NCI-H2029 treated with DMSO at 0.1 percent for 48 hours (cell line): ENCODE data around the gene KRTAP10-3.

Experiments used
- DNase-seq: peaks from one replicate; lab custom pipeline; 2025; lab: John Stamatoyannopoulos, UW

KRTAP10-3 gene

GRCh38 chr21:44547656-44548331 is 10.8 kb downstream of the KRTAP10-3 start:
- no peak for DNase-seq

DNA sequence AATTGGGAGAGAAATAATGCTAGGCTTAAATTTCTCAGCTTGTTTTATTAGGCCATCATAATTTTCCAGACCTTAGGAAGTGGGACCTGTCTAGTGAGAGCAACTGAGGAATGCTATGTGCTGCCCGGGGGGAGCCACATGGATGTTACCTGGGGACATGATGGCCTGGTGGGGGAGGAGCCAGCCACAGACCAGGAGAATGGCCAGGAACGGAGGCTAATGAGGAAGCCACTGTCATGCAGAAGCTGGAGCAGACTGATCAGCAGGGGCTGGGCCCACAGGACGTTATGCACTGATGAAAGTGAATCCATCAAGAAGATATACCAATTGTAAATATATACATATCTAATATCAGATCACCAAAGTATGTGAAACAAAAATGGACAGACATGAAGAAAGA is 14.0 kb downstream of the KRTAP10-3 start:
- DNase-seq: no peak

DNA sequence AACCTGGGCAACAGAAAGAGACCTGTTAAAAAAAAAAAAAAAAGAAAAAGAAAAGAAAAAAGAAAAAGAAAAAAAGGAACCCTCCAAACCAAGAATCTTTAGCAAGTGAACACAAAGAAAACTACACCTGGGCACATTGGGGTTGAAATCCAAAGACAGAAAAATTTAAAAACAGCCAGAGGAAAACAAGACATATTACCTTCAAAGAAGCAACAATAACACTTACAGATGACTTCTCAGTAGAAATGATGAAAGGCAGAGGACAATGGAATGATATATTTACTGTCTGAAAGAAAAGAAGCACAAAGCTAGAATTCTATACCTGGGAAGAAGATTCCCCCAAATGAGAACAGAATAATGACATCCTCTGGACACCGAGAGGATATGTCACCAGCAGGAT is 15.9 kb downstream of the KRTAP10-3 start:
- DNase-seq: no peak

GRCh38 chr21:44540741-44541288 is 17.8 kb downstream of the KRTAP10-3 start:
- DNase-seq: no peak

DNA sequence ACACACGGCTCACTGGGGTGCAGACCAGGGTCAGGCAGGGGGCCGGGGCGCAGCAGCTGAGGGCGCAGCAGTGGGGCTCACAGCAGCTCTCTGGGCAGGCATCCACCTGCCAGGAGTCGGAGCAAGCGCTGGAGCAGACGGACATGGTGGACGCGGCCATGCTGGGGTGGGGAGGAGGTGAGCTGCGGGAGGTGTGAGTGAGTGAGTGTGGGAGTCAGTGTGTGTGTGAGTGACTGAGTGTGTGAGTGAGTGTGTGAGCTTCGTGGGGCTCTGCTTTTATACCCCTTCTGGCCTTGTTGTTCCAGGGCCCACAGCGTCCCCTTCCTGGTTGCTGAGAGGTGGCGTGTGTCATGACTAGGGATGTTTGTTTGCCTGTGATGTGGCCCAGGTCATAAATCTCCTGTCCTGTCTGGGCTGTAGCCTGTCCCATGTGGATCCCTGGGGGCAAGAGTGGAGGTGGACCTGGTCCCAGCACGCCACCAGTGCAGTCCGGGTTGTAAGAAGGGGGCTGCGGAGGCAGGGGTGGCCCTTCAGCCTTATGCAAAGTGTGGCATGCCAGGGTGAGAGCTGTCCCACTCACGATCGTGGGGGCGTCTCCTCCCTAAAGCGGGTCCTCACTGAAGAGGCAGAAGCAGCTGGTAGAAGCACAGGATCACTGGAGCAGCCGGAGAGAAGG is 18.5 kb downstream of the KRTAP10-3 start, which contains the start of gene KRTAP10-1:
KRTAP10-1 (minus strand) TSS at position 205 of the 676 bp plus-strand sequence; CDS start at position 160, 45 bp downstream.
- no peak for DNase-seq

GRCh38 chr21:44539046-44539445 is 19.5 kb downstream of the KRTAP10-3 start:
- no peak for DNase-seq

- no peak for DNase-seq
Observed at GRCh38 chr21:44537930-44538911, 20.4 kb downstream of the KRTAP10-3 start.

DNA sequence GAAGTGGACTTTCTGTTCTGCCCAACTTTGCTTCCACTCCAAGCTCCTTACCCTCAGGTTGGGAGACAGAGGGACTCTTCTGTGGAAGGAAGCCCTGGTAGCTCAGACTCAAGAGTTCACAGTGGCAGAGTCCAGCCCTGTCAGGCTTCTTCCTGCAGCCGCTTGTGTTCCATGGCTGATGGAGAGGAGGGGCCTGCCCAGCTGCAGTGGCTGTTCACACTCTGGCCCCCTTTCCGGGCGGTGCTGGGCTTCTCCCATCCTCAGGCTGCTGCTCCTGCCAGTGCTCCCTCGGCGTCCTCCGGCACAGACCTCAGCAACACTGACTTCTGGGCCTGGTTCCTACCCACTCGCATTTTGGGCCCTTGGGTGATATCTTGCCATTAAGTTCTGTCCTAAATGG is 22.6 kb downstream of the KRTAP10-3 start:
- no peak for DNase-seq

- no peak for DNase-seq
Observed at GRCh38 chr21:44534688-44535087, 23.9 kb downstream of the KRTAP10-3 start.

DNA sequence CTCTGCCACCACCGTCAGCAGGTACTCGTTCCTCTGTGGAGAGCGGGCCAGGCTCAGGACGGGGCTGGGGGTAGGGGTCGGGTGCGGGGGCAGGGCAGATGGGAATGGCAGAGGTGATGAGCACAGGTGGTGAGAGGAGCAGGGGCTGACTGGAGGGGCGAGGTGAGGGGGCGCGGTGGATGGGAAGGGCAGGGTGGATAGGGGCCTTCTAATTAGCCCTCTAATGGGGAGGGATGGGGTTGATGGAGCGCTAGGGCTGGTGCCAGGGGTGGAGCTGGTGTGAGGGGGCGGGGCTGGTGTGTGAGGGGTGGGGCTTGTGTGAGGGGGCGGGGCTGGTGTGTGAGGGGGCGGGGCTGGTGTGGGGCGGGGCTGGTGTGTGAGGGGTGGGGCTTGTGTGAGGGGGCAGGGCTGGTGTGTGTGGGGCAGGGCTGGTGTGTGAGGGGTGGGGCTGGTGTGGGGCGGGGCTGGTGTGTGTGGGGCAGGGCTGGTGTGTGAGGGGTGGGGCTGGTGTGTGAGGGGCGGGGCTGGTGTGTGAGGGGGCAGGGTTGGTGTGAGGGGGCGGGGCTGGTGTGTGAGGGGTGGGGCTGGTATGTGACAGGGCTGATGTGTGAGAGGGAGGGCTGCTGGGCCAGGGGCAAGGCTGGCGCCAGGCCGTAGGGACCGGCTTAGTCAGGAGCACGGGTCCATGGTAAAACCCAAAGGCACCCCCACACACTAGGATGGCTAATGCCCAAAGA is 24.5 kb downstream of the KRTAP10-3 start:
- no peak for DNase-seq

GRCh38 chr21:44533121-44533890 is 25.3 kb downstream of the KRTAP10-3 start:
- DNase-seq: no peak

DNA sequence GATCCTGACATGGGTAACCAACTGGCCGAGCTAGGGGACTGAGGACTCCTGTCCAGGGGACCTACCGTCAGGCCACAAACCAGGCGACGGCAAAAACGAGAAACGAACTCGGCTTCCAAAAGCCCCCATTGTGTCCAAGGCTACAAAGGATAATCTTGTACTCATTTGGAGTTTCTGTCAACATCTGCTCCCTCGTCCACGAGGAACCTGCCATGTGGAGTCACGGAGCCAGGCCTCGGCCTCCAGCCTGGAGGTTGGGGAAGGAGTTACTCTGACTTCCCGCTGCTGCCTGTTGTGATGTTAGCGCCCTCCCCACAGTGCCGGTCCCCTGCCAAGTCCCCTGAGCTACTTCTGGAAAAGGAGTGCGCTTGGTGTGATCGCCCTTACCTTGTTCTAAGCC is 25.9 kb downstream of the KRTAP10-3 start:
- no peak for DNase-seq

DNA sequence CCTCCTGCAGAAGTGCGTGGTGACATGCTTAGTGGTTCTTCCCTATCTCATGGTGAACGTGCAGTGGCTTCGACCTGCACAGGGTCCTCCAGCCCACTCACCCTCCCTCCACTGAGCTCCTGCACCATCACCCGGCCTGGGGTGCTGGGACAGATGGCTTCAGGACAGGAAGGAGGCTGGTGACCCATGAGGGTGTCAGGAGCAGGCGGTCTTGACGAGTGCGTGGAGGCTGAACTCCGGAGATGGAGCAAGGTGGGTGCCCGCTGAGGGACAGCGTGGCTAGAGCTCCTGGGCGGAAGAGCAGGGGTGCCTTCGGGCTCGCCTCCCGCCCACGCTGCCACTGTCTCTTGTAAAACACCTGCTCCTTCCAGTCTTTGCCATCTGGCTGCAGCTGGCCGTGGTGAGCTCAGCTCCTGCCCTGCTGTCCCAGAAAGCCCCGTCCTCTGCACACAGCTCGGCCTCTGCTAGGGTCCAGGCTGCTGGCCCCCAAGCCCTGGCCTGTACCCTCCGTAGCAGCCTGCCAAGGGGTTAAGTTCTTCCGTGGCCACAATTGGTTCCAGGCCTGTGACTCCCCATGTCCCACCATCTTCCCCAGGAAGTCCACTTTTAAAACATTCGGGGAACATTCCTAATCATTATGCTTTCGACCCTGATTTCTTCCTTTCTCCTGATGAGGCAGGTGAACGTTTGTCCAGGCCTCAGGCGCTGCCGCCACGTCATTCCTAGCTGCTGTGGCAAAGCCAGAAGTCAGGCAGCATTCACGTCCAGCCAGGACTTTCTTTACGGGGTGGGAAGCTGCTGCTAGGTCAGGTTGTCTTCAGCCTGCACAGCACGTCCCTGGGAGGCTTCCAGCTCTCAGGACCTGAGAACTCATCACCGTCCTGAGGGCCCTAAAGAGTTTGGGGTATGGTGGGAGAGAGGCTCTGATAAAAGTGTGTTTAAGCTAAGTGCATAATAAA is 26.7 kb downstream of the KRTAP10-3 start:
- DNase-seq: no peak

DNA sequence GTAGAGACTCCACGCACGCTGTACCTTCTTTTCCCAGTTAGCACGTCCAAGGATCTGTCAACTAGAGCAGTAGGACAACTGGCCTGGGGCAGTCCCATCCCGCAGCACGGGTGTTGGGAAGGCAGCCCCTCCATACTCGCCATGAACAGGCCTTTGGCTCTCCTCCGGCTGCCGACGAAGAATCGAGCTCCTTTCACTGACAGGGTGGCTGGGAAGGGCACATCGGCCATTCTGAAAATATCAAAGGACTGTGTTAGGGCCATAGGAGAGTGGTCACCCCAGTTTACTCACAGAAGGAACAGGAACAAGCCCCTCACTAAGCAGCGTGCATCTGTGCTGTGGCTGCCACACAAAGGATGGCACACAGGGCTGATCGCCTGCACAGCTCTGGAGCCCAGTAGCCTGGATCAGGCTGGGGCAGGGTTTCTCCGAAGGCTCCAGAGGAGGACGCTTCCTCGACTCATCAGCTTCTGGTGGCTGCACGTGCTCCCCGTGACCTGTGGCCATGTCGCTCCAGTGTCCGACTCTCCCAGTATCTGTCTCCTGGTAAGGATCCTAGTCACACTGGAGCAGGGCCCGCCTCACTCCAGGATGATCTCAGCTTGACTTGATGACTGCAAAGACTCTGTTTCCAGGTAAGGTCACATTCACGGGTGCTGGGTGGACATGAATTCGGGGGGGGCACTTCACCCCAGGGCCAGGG is 27.5 kb downstream of the KRTAP10-3 start:
- no peak for DNase-seq

GRCh38 chr21:44530221-44530902 is 28.2 kb downstream of the KRTAP10-3 start:
- DNase-seq: no peak

- no peak for DNase-seq
Observed at GRCh38 chr21:44529503-44530125, 29.0 kb downstream of the KRTAP10-3 start.

- DNase-seq: no peak
Observed at GRCh38 chr21:44529011-44529421, 29.6 kb downstream of the KRTAP10-3 start.

- no peak for DNase-seq
Observed at GRCh38 chr21:44528634-44528995, 30.0 kb downstream of the KRTAP10-3 start.
